Heart right ventricle (tissue), 16 donors: Measurements from ENCODE around the gene JMJD4. TPM values are rescaled to one million over a fixed set of nuclear protein-coding genes. Genes with fewer than 3 reads are reported as not detected.

Source experiments
- ATAC-seq, 8 donors: fragments of 200-7000 bp; cut with Tn5 transposase; one replicate each; pipeline ENCODE4 v1.9.1; 2020; ENCODE audit warnings: mild to moderate bottlenecking in 8 of 8, moderate library complexity in 8 of 8, moderate number of reproducible peaks in 1 of 8
- DNase-seq, 2 donors: peaks; one replicate each; pipeline ENCODE4 v3.0.0-alpha.2; 2020
- H3K27ac ChIP-seq, 10 donors: fragments of 200-600 bp; sonication (generic) in 2 of 10; one replicate each; pipeline versions ENCODE4 v1.5.0 to v1.8.0; 2020 to 2022; ENCODE audit warnings: mild to moderate bottlenecking in 3 of 10
- H3K27me3 ChIP-seq, 7 donors: fragments of 200-600 bp; one replicate each; pipeline ENCODE4 v1.8.0; 2021 to 2022; ENCODE audit warnings: mild to moderate bottlenecking in 2 of 7
- H3K36me3 ChIP-seq, 9 donors: fragments of 200-600 bp; sonication (generic) in 1 of 9; one replicate each; pipeline versions ENCODE4 v1.5.0 to v1.8.0; 2020 to 2022; ENCODE audit warnings: mild to moderate bottlenecking in 2 of 9
- H3K4me1 ChIP-seq, 9 donors: fragments of 200-600 bp; sonication (generic) in 1 of 9; one replicate each; pipeline versions ENCODE4 v1.5.0 to v1.8.0; 2020 to 2022; ENCODE audit warnings: mild to moderate bottlenecking in 4 of 9
- H3K4me3 ChIP-seq, 10 donors: fragments of 200-600 bp; sonication (generic) in 2 of 10; one replicate each; pipeline versions ENCODE4 v1.5.0 to v1.8.0; 2020 to 2022; ENCODE audit warnings: mild to moderate bottlenecking in 7 of 10, moderate library complexity in 2 of 10
- H3K9me3 ChIP-seq, 11 donors: fragments of 200-600 bp in 10 of 11; sonication (generic) in 2 of 11; one replicate each; pipeline versions ENCODE4 v1.5.0 to v1.8.0; 2013 to 2022; ENCODE audit warnings: mild to moderate bottlenecking in 2 of 11, control low read depth in 1 of 11, moderate library complexity in 1 of 11
- CTCF ChIP-seq, 9 donors: fragments of 200-600 bp; sonication (generic) in 2 of 9; IDR thresholded peaks; one replicate each; pipeline versions ENCODE4 v1.5.0 to v1.8.0; 2021 to 2022; ENCODE audit warnings: antibody characterized with exemption in 9 of 9, mild to moderate bottlenecking in 5 of 9, moderate library complexity in 1 of 9
- WGBS, 2 donors: extraction: QIAGEN DNeasy Blood & Tissue Kit; methylation state at CpG; one replicate each; pipeline ENCODE4 v1.1.7; 2013; ENCODE audit warnings: inconsistent platforms in 1 of 2; 5-methylcytosine and 5-hydroxymethylcytosine counted together
- intact Hi-C, 10 donors: fragments of 100-400 bp; cut with DNase I; formaldehyde crosslinking; loops; one replicate each; pipeline versions ENCODE4 v1.11.1 to v1.14.2; 2022
- polyA plus RNA-seq, 2 donors: library from polyadenylated mRNA; stranded (reverse); fragments of 200-250 nt; gene quantifications; one replicate each; pipeline ENCODE4 v1.2.3, GENCODE V29; 2013
- total RNA-seq, 10 donors: library from RNA; stranded (reverse); fragmentation: NEBNext Ultra II Directional in 3 of 10; extraction: Animal tissue kit (Norgen Biotek cat#: 25700) in 3 of 10; gene quantifications; one replicate each; pipeline versions ENCODE4 v1.2.1 to v1.2.4, GENCODE V29; 2021 to 2023
- donor health status: Arrhythmogenic right ventricular cardiomyopathy.
- donor health status: ischemic (EF 13 %, LVEDD 7.1; RV severe dilation, severe dysfunction).
- donor health status: healthy with polysubstance abuse.
- donor health status: DM: no; HTN: yes; CAD: no.
- donor health status: DM: no; HTN: no; CAD: no.
- donor health status: ischemic (EF 25% LVEDD 6.9; RV normal size, moderate dysfunction).
- donor health status: ischemic (EF 25% LVEDD 5.7; RV mildly dilated, moderate dysfunction).
- donor health status: healthy.
- donor health status: DM: yes; HTN: yes; CAD: no.
- donor health status: Ischemic cardiomyopathy.
- donor health status: ischemic (EF 35%, LVEDD 5.7; RV mildly dilated, moderate dysfunction).
- donor health status: nonischemic (EF 11% LVEDD 7.7; RV severe dilation, severe dysfunction).
- donor health status: DM: yes; HTN: yes; CAD: no.
- donor health status: PGD.
- donor health status: ischemic (EF 29% LVEDD 5.4; RV normal size, mild dysfunction).
- donor health status: nonischemic (EF 23%, LVEDD 6.1; RV moderate dilation, normal function).

Gene JMJD4
- total and polyA plus RNA-seq, 12 donors = 7.6 to 13.4 (median 10.6) TPM

GRCh38 chr1:227746676-227747075 is 11.6 kb upstream of the JMJD4 start:
- WGBS, 2 donors = 82 to 83% methylated on average over 6 of the region's 6 CpGs
- intact Hi-C loops = no loop called here
- no peaks in the 10 kb centered on the region for H3K9me3 ChIP-seq

GRCh38 chr1:227745568-227746265 is 10.6 kb upstream of the JMJD4 start:
- TF ChIP-seq CTCF (IDR thresholded peaks at IDR 0.05) = no peak
- Histone ChIP-seq H3K27me3 (no peaks in the 10 kb centered on the region), H3K4me1 (peaks cover 0 to 77% (median 38%) of the 10 kb centered on the region in 9 donors), H3K27ac (peak overlapping the region in 3 of 10 donors; percentile 81 to 91 (median 90)), H3K4me3 (no peak overlapping the region), H3K9me3 (no peaks in the 10 kb centered on the region), H3K36me3 (peaks cover 0 to 43% (median 5%) of the 10 kb centered on the region in 9 donors)
- 86 to 90% methylated on average over 12 of the region's 12 CpGs for WGBS, 2 donors
- DNase-seq = no peak
- intact Hi-C loops = no loop called here
- ATAC-seq = no peak

More at GRCh38 chr1:227746676-227747075, 11.6 kb upstream of the JMJD4 start:
- ATAC-seq (no peak), DNase-seq (no peak)
- Histone ChIP-seq H3K27ac (peak overlapping the region in 4 of 10 donors; percentile 81 to 92 (median 90)), H3K4me3 (no peak overlapping the region), H3K36me3 (peaks cover 0 to 49% (median 5%) of the 10 kb centered on the region in 9 donors), H3K27me3 (no peaks in the 10 kb centered on the region), H3K4me1 (peaks cover 0 to 78% (median 42%) of the 10 kb centered on the region in 9 donors)
- no peak for TF ChIP-seq CTCF (IDR thresholded peaks at IDR 0.05)

- intact Hi-C loops = no loop called here
- peak overlapping the region in 4 of 10 donors; percentile 18 to 91 (median 58) for H3K27ac ChIP-seq
These were observed 9.6 kb upstream of the JMJD4 start for GRCh38 chr1:227744668-227745067.

More at GRCh38 chr1:227744668-227745067, 9.6 kb upstream of the JMJD4 start:
- 89 to 90% methylated on average over 8 of the region's 8 CpGs for WGBS, 2 donors
- Histone ChIP-seq H3K4me1 (peaks cover 0 to 69% (median 41%) of the 10 kb centered on the region in 9 donors), H3K9me3 (no peaks in the 10 kb centered on the region), H3K4me3 (no peak overlapping the region), H3K36me3 (peaks cover 0 to 35% (median 5%) of the 10 kb centered on the region in 9 donors), H3K27me3 (no peaks in the 10 kb centered on the region)
- ATAC-seq (no peak), DNase-seq (no peak)
- no peak for TF ChIP-seq CTCF (IDR thresholded peaks at IDR 0.05)
